Measurements from ENCODE around the gene DACT3.

DACT3 gene

DNA sequence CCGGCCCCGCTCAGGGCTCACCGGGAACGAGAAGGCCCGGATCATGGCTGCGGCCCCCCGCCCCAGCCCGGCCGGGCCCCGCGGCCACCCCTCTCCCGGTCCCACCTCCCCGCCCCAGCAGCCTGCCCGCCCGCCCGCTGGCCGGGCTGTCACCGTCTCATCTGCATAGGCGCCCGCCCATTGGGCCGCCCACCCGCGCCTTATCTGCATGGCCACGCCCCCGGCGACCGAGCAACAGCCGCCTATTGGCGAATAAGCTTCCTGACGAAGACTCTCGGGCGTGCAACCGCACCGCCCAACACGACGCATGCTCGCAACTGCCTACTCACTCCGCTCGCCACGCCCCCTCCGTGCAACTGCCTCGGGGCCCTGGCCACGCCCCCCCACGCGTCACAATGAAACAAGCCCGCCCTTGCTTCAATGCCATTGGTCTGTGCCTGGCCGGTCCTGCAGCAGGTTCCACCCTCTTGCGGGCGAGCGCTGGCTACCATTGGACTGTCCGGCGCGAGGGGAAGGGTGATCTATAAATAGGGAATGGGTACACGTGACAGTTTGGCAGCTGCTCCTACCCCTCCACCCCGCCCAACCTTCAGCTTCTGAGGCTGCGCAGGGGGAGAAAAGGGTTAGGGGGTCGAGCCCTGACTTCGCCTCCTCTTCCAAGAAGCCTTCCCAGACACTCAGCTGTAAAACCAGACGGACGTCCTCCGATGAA lies at the start of gene DACT3:
Gene DACT3 (minus strand): TSS at position 163 of the 712 bp plus-strand sequence. CDS start 118 bp downstream, at position 45.
- peak; percentile 100 for DNase-seq

DNA sequence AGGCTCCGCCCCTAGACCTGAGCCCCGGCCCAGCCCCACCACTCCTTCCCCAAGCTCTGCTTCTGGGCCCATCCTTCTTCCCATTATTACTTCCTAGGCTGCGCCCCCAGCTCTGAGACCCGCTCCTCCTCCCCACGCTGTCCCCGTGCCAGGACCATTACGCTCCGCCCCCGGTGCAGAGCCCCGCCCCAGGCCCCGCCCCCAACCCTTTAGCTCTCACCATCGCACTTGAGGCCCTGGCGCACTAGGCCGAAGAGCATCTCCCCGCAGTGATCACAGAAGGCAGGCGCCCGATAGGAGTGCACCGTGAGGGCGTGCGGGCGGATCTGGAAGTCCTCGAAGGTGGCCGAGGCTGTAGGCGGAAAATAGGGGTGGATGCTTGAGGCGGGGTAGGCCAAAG lies 49.7 kb upstream of the DACT3 start:
- no peak for DNase-seq

GRCh38 chr19:46704379-46705076 lies 43.5 kb upstream of the DACT3 start:
- DNase-seq: peak; percentile 84

DNA sequence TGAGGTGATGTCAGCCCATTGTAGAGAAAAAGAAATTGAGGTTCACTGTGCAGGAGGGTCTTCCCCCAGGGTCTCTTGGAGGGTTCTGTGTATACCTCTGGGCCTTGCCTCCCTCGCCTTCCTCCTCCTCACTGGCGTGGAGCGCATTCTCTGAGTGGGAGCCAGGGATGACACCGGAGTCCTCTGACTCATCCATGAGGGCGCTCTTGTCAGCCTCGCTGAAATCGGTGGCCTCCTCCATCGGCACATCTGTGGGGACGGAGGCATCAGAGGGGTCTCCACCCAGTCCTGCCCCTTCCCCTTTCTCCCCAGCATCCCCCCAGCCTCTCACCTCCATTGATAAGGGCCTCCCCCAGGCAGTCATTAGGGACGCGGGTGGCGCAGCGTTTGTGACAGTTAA lies 39.7 kb upstream of the DACT3 start:
- DNase-seq: no peak

DNA sequence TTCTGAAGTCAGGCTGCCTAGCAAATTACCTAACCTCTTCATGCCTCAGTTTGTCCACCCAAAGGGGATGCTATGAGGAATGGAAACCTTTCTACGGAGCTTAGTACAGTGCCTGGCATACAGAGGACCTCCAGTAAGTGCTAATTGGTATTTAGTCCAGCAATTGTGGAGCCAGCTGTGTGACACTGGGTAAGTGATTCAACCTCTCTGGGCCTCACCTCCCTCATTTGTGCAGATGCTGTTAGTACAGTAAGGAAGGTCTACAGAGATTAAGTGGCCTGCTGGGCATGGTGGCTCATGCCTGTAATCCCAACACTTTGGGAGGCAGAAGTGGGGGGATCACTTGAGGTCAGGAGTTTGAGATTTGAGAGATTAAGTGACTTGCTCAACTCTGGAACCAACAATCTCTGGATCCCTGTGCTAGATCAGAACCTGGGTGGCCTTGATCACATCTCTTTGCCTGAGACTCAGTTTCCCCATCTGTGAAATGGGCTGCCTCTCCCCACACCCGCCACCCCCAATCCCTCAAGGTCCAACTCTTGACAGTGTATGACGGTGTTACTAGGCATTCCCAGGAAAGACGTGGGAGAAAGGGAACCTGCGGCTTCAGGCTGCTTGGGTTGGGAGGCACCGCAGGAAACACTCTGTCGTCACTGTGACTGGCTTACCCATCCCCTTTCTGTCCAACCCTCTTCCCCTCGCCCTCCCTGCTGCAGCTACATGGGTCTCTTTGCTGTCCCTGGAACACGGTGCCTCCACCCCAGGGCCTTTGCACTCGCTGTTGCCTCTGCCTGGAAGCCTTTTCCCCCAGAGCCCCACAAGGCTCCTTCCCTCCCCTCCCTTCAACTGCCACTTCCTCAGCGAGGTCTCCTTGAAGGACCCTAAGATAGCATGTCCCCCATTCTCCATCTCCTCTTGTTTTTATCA lies 37.7 kb upstream of the DACT3 start:
- DNase-seq: no peak

DNA sequence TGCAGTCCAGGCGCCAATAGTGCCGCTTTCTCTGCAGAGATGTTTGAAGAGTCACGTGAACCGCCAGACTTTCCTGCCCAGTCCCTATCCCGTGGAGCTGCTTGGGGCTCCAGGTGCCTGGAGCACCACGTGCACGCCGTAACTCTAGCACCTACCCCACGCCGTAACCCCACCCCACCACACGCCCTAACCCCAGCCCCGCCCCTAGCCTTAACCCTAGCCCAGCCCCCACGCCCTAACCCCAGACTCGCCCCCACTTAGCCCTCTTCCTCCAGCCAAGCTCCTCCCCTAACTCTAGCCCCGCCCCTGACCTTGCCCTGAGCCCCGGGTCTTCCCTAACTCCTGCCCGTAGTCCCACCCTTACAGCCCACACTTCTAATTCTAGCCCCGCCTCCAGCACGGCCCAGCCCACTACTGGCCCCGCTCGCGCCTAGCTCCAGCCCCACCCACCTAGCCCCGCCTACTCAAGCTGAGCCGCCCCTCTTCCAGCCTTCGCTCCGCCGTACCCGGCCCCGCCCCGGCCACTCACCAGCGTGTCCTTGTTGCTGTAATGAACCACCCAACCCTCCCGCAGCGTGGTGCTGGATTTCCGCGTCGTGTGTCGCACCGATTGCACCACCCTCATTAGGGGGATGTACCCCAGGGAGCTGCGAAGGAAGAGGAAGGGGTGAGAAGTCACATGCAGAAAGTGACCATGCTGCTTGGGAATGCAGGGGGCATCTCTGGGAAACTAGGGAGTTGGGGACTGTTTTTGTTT lies 36.4 kb upstream of the DACT3 start:
- no peak for DNase-seq

DNA sequence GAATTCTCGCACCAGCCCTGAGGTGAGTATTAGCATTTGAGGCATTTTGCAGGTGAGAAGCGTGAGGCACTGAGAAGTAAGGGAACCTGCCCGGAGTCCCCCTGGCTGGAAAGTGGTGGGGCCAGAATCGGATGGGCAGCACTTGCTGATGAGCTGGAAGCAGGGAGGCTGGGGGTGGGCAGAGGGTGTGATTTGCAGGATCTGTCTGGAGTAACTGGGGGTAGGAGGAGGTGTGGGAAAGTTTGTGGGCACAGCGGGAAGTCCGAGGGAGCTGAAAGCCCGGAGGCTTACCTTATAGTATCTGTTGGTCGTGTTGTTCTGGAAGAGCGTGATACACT lies 35.9 kb upstream of the DACT3 start:
- no peak for DNase-seq

GRCh38 chr19:46696052-46696451 lies 35.1 kb upstream of the DACT3 start:
- DNase-seq: no peak

DNA sequence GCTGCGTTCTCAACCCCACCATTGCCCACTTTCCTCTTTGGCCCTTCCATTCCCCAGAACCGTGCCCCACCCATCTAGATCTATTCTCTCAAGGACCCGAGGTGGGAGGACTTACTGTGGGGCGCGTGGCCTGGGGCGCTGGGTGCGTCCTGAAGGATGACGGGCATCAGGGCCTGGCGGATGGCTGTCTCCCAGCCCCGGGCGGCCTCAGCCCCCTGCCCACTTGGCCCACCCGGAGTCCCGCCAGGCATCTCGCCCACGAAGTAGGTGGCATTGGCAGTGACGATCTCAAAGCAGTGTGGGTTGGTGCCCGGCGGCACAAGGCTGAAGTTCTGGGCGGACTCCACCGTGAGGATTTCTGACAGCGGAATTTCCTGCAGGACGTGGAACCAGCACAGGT lies 32.8 kb upstream of the DACT3 start:
- no peak for DNase-seq

DNA sequence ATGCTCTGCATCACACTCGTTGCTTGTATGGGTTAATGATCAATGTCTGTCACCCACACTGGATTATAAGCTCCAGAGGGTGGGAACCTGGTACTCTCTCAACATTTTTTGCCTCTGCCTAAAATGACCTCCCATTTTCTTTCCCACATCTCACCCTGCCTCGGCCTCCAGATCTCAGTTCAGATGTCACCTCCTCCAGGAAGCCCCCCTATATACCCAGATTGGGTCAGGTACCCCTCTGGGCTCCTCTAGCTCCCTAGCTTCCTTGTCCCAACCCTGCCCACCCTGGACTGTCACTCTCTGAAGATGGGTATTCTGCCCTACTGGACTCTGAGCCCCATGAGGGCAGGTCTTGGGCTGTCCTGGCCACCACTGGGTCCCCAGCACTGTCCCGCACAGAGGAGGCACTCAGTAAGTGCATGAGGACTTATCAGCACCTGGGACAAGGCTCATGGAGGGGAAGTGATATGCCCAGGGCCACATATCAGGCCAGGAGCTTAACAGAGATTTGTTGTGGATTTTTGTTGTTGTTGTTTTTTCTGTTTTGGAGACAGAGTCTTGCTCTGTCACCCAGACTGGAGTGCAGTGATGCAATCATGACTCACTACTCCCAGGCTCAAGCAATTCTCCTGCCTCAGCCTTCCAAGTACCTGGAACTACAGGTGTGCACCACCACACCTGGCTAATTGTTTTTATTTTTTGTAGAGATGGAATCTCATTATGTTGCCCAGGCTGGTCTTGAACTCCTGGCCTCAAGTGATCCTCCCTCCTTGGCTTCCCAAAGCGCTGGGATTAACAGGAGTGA lies 32.1 kb upstream of the DACT3 start:
- no peak for DNase-seq

DNA sequence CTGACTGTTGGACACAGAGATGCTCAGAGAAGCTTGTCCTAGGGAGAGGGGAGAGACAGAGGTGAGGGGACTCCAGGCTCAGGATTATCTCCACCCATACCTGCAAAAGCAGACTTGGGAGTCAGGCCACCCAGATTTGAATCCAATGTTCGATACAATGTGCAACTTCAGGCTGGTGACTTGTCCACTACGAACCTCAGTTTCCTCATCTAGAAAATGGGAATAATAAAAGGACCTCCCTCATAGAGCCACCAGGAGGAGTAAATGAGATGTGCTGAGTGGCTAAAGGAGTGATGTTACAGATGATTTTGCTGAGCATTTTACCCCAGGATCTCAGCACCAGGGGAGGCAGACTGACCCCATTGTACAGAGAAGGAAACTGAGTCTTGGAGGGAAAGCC lies 31.0 kb upstream of the DACT3 start:
- DNase-seq: no peak

GRCh38 chr19:46691104-46691503 lies 30.1 kb upstream of the DACT3 start:
- DNase-seq: no peak

GRCh38 chr19:46689358-46689757 lies 28.4 kb upstream of the DACT3 start:
- DNase-seq: no peak

GRCh38 chr19:46687438-46688145 lies 26.6 kb upstream of the DACT3 start:
- DNase-seq: no peak

- no peak for DNase-seq
Measured at GRCh38 chr19:46685189-46685588, 24.2 kb upstream of the DACT3 start.

- peak; percentile 71 for DNase-seq
Measured at GRCh38 chr19:46678110-46678732, 17.2 kb upstream of the DACT3 start.

DNA sequence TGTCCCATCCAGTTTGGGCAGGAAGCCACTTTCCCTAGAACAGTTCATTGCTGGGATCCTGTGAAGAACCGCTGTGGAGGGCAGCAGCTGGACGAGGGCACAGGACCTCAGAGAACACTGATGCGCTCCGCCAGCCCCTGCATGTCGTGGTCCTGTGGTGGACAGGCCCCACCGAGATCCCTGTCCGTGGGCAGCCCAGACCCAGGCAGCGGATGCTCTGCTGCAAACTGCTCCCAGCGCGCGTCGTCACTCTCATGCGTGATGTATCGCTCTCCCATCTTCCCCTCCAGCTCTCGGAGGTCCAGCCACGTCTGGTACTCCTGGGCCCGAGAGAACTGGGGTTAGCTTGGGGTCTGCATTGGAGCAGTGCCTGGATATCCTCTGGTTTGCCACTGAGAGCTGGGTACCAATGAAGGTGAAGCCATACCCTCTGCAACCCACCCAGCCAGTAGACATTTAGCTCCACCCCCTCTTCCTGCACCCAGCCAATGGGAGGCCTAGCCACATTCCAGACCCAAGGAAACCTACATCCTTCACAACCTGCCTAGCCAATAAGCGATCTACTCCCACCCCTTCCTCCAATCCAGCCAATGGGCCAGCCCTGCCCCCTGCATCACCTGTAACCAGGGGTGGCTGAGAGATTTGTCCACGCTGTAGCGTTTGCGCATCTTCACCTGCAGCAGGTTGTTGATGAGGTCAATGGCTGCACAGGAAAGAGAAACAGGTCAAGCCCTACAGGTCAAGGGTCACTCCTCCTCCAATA lies 13.6 kb upstream of the DACT3 start:
- no peak for DNase-seq

DNA sequence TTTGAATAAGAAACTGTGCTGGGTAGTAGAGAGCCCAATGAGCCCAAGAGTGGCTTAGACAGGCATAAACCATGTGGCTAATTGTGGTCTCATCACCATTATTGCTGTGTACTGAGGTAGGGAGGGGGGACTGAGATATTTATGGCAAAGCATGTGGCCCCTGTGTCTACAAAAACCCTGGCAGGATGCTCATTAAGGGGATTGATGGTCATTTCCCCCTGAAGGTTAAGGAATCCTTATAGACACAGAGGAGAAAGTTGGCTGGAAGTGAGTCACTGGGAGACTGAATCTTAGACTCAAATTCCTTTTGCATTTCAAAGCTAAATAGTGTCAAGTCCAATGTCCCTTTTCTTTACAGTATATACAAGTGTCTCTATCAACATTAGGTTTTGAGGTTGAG lies 9.8 kb upstream of the DACT3 start:
- DNase-seq: no peak

DNA sequence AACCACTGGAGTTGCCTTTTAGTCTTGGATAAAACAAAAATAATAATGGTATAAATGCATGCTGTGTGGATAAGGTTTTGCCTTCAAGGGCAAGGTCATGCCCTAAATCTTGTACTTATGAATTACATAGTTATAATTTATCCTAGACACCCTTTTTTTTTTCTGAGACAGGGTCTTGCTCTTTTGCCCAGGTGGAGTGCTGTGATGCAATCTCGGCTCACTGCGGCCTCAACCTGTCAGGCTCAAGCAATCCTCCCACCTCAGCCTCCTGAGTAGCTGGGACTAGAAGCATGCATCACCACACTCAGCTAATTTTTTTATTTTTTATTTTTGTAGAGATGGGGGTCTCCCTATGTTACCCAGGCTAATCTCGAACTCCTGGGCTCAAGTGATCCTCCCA lies 7.7 kb upstream of the DACT3 start:
- DNase-seq: no peak

DNA sequence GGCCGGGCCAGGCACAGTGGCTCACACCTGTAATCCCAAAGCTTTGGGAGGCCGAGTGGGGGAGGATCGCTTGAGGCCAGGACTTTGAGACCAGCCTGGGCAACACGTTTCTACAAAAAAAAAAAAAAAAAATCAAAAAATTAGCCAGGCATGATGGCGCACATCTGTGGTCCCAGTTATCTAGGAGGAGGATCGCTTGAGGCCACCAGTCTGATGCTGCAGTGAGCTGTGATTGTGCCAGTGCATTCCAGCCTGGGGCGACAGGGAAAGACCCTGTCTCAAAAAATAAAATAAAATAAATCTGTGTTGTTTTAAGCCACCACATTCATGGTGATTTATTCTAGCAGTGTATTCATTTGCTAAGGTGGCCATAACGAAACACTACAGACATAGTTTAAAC lies 4.1 kb upstream of the DACT3 start:
- DNase-seq: no peak
